ENCODE measurements around the gene CDK5RAP1. TPM values are rescaled to one million over a fixed set of nuclear protein-coding genes. Genes with fewer than 3 reads are reported as not detected.

Gene CDK5RAP1
- total RNA-seq, 1 experiment from 2014 or later: 56.3 TPM

GRCh38 chr20:33407796-33408195, 6.5 kb upstream of the CDK5RAP1 start:
- peaks cover 8% of the 10 kb centered on the region for H3K36me3 Mint-ChIP-seq
- TF ChIP-seq, protein P1, sequence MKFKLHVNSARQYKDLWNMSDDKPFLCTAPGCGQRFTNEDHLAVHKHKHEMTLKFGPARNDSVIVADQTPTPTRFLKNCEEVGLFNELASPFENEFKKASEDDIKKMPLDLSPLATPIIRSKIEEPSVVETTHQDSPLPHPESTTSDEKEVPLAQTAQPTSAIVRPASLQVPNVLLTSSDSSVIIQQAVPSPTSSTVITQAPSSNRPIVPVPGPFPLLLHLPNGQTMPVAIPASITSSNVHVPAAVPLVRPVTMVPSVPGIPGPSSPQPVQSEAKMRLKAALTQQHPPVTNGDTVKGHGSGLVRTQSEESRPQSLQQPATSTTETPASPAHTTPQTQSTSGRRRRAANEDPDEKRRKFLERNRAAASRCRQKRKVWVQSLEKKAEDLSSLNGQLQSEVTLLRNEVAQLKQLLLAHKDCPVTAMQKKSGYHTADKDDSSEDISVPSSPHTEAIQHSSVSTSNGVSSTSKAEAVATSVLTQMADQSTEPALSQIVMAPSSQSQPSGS (CRISPR knock-in tag; IDR thresholded peaks at IDR 0.05; ENCODE audit: borderline replicate concordance, low read depth): no peak
- no peaks in the 10 kb centered on the region for H3K4me1 Mint-ChIP-seq
- no peak overlapping the region for H3K4me3 Mint-ChIP-seq
- ATAC-seq: no peak
- CTCF ChIA-PET: no interaction called here
- 0 out of 2 replicates have a peak, but pooled peaks cover 7% of the 10 kb centered on the region for H3K9me3 Mint-ChIP-seq
- H3K27me3 Mint-ChIP-seq (ENCODE audit: low read depth): no peaks in the 10 kb centered on the region
- no peak for DNase-seq (ENCODE audit: low spot score)
- POLR2A ChIA-PET: no interaction called here
- H3K27ac Mint-ChIP-seq: no peak overlapping the region

GRCh38 chr20:33407251-33407650, 5.9 kb upstream of the CDK5RAP1 start:
- DNase-seq (ENCODE audit: low spot score) (no peak), ATAC-seq (no peak)
- H3K36me3 Mint-ChIP-seq: peaks cover 8% of the 10 kb centered on the region
- H3K9me3 Mint-ChIP-seq: 0 out of 2 replicates have a peak, but pooled peaks cover 7% of the 10 kb centered on the region
- H3K4me1 Mint-ChIP-seq: 0 out of 2 replicates have a peak, but pooled peaks cover 2% of the 10 kb centered on the region
- ChIA-PET POLR2A (no interaction called here), CTCF (no interaction called here)
- no peak for TF ChIP-seq KAT7 (CRISPR knock-in tag; IDR thresholded peaks at IDR 0.05; ENCODE audit: borderline replicate concordance)
- no peak for TF ChIP-seq ZNF138 (CRISPR knock-in tag; conservative IDR thresholded peaks at IDR 0.05)
- H3K27me3 Mint-ChIP-seq (ENCODE audit: low read depth): no peaks in the 10 kb centered on the region
- H3K4me3 Mint-ChIP-seq: no peak overlapping the region
- no peak overlapping the region; the same call in 1 of the 2 replicates for H3K27ac Mint-ChIP-seq

DNA sequence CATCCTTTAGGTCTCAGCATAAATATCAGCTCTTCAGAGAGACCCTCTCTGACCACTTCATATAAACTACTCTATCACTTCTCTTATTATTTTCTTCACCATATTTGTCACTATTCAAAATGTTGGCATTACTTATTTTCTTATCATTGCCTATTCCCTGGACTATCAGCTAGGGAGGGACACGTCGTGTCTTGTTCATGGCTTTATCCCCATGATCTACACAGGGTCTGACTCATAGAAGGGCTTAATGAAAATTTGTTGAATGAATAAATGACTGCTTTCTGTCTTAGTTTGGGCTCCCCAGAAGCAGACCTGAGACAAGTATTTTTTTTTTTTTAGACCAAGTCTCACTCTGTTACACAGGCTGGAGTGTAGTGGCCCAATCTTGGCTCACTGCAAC, 3.0 kb upstream of the CDK5RAP1 start:
- no peaks in the 10 kb centered on the region for H3K27me3 Mint-ChIP-seq (ENCODE audit: low read depth)
- peaks cover 11% of the 10 kb centered on the region for H3K4me1 Mint-ChIP-seq
- no peak for TF ChIP-seq ZBTB43 (CRISPR knock-in tag; IDR thresholded peaks at IDR 0.05)
- TF ChIP-seq SMAD3 (CRISPR knock-in tag; IDR thresholded peaks at IDR 0.05; ENCODE audit: borderline replicate concordance): no peak
- TF ChIP-seq HMGA2 (CRISPR knock-in tag; IDR thresholded peaks at IDR 0.05): no peak
- no peak for TF ChIP-seq MLX (CRISPR knock-in tag; IDR thresholded peaks at IDR 0.05)
- TF ChIP-seq NFE2L1 (CRISPR knock-in tag; IDR thresholded peaks at IDR 0.05): no peak
- no peak for TF ChIP-seq ZNF263 (CRISPR knock-in tag; IDR thresholded peaks at IDR 0.05; ENCODE audit: low read depth)
- TF ChIP-seq, protein P2, sequence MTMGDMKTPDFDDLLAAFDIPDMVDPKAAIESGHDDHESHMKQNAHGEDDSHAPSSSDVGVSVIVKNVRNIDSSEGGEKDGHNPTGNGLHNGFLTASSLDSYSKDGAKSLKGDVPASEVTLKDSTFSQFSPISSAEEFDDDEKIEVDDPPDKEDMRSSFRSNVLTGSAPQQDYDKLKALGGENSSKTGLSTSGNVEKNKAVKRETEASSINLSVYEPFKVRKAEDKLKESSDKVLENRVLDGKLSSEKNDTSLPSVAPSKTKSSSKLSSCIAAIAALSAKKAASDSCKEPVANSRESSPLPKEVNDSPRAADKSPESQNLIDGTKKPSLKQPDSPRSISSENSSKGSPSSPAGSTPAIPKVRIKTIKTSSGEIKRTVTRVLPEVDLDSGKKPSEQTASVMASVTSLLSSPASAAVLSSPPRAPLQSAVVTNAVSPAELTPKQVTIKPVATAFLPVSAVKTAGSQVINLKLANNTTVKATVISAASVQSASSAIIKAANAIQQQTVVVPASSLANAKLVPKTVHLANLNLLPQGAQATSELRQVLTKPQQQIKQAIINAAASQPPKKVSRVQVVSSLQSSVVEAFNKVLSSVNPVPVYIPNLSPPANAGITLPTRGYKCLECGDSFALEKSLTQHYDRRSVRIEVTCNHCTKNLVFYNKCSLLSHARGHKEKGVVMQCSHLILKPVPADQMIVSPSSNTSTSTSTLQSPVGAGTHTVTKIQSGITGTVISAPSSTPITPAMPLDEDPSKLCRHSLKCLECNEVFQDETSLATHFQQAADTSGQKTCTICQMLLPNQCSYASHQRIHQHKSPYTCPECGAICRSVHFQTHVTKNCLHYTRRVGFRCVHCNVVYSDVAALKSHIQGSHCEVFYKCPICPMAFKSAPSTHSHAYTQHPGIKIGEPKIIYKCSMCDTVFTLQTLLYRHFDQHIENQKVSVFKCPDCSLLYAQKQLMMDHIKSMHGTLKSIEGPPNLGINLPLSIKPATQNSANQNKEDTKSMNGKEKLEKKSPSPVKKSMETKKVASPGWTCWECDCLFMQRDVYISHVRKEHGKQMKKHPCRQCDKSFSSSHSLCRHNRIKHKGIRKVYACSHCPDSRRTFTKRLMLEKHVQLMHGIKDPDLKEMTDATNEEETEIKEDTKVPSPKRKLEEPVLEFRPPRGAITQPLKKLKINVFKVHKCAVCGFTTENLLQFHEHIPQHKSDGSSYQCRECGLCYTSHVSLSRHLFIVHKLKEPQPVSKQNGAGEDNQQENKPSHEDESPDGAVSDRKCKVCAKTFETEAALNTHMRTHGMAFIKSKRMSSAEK (CRISPR knock-in tag; IDR thresholded peaks at IDR 0.05; ENCODE audit: borderline replicate concordance): no peak
- H3K27ac Mint-ChIP-seq: no peak overlapping the region
- no peak overlapping the region for H3K4me3 Mint-ChIP-seq
- ATAC-seq: no peak
- DNase-seq (ENCODE audit: low spot score): no peak
- 0 out of 2 replicates have a peak, but pooled peaks cover 7% of the 10 kb centered on the region for H3K9me3 Mint-ChIP-seq
- CTCF ChIA-PET: no interaction called here
- H3K36me3 Mint-ChIP-seq: peaks cover 8% of the 10 kb centered on the region
- POLR2A ChIA-PET: no interaction called here

DNA sequence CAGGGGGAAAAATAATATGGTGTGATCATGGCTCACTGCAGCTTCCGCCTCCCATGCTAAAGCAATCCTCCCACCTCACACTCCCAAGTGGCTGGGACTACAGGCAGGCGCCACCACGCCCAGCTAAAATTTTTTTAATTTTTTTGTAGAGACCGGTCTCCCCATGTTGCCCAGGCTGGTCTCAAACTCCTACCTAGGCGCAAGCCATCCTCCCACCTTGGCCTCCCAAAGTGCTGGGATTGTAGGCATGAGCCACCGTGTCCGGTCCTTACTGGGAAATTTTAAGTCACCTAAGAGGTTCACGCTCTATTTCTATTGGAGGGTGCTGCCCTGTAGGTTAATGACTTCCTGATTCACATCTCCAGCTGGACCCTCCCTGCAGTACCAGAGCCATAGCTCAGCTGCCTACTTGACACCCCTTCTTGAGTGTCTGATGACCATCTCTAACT, 626 bp upstream of the CDK5RAP1 start:
- no peak overlapping the region for H3K27ac Mint-ChIP-seq
- no peak for ATAC-seq
- TF ChIP-seq SOX15 (CRISPR knock-in tag; IDR thresholded peaks at IDR 0.05) (no peak), ESRRA (CRISPR knock-in tag; IDR thresholded peaks at IDR 0.05; ENCODE audit: borderline replicate concordance) (no peak), AR (CRISPR knock-in tag; IDR thresholded peaks at IDR 0.05) (no peak), ELF4 (CRISPR knock-in tag; IDR thresholded peaks at IDR 0.05; ENCODE audit: low read depth) (no peak)
- TF ChIP-seq, protein P3, sequence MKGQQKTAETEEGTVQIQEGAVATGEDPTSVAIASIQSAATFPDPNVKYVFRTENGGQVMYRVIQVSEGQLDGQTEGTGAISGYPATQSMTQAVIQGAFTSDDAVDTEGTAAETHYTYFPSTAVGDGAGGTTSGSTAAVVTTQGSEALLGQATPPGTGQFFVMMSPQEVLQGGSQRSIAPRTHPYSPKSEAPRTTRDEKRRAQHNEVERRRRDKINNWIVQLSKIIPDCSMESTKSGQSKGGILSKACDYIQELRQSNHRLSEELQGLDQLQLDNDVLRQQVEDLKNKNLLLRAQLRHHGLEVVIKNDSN (CRISPR knock-in tag; IDR thresholded peaks at IDR 0.05): no peak

More for the DNA sequence above, 626 bp upstream of the CDK5RAP1 start:
- Mint-ChIP-seq H3K4me3 (peak overlapping the region; percentile 93), H3K9me3 (no peaks in the 10 kb centered on the region), H3K27me3 (ENCODE audit: low read depth) (no peaks in the 10 kb centered on the region), H3K36me3 (no peaks in the 10 kb centered on the region), H3K4me1 (peaks cover 11% of the 10 kb centered on the region)
- ChIA-PET POLR2A (interaction anchor here (0.6 to 1.3 kb wide), 4 partner anchors 41 to 265 kb away, joined by 3 to 5 read pairs (median 4); partner anchors contain the start of genes ACTL10 and SNTA1), CTCF (interaction anchor here (0.7 to 3.2 kb wide), 6 partner anchors 9 to 265 kb away, joined by 3 to 18 read pairs (median 3); partner anchors contain the start of gene ACTL10)
- no peak for DNase-seq (ENCODE audit: low spot score)

Data from WTC11 (cell line).